NCI-H1694 (cell line): Measurements from ENCODE around the gene NEDD4L.

ENCODE experiments used
- DNase-seq: peaks from one replicate; lab custom pipeline; 2025; lab: John Stamatoyannopoulos, UW

The NEDD4L gene

DNA sequence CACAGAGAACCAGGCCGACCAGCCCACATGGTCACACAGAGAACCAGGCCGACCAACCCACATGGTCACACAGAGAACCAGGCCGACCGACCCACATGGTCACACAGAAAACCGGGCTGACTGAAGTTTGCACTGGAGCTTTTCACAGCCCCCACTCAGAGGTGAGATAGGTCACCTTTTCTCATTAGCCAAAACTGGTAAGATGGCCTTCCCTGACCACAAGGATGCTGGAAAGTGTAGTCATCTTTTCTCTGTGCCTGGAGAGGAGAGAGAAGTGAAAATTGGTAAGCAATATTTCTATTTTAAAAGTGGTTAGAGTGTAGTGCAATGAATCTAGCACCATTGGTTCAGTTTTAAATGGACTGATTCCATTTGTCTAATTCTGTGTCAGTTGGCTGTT lies 247.1 kb downstream of the NEDD4L start:
- no peak for DNase-seq

DNA sequence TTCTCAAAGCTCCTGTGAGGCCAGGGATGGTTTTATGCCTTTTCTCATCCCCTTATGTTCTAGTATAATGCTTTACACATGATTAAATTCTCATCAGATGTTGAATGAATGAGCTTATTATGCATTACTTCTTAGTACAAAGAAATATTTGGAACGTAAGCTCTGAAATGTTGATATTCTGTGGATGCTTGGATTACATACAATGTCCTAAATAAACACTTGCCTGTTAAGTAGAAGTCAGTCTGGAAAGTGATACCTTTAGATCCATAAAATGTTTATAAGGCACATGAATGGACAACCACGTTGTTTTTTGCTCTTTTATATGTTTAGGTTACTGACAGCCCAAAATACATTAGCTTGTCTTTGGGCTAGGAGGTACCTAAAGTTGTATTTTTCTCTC lies 248.6 kb downstream of the NEDD4L start:
- DNase-seq = no peak

DNA sequence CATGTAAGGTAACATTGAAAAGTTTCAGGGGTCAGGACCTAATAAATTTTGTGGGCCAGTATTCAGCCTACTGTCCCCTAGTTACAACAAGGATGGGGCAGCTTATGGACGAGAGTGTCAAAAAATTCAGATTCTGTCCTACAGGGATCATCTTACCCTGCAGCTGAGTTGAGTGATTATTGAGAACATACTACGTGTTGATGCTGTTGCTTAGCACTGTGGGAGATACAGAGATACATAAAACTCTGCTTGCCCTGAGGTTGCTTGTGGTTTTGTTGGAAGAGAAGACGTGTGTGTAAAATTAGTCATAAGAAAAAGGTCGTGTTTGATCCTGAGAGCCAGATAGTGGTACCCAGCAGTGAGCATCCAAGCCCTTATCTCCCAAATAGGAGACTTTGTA lies 253.2 kb downstream of the NEDD4L start:
- DNase-seq = no peak

DNA sequence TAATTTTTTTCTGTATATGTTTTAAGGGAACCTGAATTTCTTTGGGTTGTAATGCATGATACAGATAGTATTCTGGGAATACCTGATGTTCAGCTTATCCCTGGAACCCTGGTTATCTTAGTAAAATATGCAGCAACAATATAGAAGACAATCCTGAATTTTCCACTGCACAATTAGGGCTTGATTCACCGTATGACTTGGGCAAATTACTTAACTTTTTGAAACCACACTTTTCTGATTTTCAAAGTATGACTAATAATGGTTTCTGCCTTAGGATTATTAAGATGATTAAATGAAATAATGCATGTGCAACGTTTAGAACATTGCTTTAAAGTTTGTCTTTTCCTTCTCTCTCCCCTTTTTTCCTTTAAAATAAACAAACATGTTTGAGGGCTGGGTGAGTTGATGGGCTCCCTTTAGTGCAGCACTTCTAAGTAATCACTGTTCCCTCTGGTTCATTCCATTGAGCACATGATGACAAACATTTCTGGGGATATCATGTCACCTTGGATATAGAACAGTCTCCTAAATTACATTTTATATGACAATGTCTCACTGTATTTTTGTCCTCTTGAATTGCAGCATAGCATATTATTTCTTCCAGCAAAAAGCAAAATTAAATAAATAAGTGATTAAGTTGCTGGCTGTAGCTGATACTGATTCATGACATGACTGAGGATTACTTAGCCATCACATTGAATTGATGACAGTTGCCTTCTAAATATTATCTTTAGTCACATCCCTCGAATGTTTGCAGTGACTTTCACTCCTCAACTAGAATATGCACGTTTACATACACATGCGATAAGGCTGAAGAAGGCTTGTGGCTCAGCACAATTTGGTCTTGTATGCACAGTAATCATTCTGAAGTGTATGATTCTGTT lies 254.5 kb downstream of the NEDD4L start:
- no peak for DNase-seq

DNA sequence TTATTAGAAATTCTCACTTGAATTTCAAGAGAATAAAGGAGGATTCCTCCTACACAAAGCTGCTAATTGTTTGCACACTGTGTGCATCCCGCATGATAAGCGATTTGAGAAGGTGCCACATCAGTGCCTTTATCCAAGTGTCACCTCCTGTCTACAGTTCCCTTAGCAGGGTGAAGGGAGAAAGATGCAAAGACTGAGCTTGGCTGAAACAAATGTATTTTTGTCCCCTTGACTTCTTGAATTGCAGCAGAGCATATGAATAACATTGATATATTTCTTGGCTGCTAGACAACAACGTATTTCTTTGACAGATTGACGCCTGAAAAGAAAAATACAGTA lies 255.1 kb downstream of the NEDD4L start:
- DNase-seq = no peak

DNA sequence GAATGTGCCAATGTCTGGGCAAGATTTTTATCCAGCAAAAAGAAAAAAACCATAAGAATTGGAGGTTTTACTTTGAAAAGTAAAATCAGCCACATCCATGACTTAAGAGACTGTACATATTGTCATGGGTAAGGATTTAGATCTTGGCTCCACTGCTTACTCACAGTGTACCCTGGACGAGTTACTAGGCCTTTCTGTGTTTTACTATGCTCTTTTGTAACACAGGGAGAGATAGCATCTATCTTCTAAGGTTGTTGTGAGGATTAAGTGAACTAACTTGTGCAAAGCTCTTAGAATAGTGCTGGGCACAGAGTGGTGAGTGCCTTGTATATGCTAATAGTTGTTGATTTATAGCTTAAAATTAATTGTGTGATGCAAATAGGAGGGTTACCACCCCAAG lies 255.9 kb downstream of the NEDD4L start:
- no peak for DNase-seq

DNA sequence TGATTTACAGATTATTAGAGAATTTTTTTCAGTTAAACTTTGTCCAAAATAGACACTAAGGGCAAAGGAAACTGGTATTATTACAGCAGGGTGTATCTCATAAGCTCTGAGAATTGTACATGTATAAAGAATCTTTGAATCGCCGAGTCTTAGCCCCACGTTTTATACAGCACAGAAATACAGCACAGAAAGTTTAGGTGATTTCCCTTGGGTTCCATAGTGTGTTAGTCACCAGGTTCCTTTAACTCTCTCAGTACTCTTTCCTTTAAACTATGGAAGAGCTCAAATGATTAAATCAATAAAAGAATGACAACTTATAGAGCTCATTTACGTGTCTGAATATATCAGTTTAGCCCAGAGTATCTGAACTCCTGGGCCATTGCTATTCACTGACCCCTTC lies 256.8 kb downstream of the NEDD4L start:
- no peak for DNase-seq

DNA sequence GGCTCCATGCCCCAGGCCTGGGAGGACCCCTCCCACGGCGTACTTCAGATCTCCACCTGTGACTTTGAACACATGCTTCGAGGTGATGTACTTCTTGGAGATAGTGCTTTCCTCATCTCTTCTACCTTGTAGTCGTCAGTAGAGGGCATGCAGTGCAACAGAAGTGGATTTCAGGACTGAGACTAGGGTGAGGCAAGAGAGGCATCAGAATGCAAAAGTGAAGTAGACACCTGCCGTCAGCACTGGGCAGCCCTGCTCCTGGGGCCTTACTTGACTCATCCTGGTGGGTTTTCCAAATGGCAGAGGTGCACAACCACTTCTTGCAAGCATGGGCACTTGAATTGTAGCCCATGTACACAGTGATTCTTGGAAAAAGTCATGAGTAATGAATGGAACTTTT lies 258.8 kb downstream of the NEDD4L start:
- no peak for DNase-seq

DNA sequence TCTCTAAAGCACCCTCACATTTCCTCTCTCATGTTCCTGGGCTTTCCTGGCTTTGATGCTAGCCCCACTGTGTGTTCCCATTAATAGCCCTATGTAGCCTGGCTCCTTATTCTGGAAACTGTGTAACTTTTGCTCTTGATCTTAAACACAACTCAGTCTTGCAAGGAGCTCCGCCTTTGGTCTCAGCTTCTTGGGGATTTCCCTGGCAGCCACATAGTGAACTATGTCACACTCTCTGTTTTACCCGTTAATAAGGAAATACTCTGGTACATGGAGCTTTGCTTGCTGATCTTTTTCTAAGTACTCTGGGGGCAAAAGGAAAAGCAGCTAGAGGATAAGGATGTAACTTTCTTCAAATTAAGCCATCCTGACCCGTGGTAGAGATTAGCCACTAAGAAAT lies 259.3 kb downstream of the NEDD4L start:
- no peak for DNase-seq

DNA sequence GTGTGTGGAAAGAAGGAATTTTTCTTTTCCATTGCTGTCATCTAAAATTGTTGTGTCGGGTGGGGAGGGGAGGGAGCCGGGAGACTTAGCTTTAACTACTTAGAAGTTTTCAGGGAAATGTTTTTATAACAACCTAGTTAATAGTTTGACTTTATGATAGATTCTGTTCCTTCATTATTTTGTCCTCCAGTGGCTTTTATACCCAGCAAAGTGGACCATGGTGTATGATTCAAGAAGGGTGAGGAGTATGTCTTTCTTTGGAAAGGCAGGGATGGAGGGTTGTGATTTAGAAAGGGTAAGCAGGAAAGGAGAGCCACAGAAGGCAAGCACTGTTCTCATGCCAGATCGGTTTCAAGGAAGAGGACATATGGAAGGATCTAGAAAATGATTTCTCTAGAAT lies 261.8 kb downstream of the NEDD4L start:
- DNase-seq = no peak

DNA sequence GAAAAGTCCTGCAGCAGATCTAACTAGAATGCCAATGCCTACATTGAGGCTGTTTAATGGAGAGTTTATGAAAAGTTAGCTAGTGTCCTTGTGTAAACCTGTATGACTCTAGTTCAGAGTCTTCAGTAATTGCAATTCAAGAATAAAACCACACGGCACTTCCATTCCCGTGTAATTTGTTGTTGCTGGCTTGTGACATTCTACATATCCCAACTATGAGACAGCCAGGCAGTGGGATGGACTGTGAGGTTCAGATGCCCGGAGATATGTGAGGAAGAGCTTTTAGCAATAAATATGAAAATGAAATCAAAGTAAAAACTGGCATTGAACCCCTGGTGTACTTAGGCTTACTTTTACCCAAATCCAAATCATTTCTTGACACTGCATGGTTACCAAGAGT lies 263.4 kb downstream of the NEDD4L start:
- no peak for DNase-seq

DNA sequence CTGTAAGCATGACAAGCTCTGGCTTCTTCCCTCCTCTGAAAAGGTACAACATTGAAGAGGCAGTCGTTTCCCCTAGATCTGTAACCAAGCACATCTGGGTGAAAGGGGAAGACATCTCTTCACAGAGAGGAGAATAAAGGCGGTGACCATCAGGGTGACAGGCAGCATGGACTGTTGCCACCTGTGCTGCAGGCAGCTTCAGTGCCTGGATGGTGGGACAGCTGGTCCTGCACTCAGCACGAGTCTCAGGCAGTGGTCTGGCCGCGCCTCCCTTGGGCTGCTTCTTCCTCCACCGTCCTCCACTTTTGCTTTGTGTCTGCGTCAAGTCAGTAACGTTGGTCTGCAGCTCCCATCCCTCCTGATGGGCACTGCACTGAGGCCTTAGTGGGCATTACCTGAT lies 264.4 kb downstream of the NEDD4L start:
- DNase-seq = no peak

DNA sequence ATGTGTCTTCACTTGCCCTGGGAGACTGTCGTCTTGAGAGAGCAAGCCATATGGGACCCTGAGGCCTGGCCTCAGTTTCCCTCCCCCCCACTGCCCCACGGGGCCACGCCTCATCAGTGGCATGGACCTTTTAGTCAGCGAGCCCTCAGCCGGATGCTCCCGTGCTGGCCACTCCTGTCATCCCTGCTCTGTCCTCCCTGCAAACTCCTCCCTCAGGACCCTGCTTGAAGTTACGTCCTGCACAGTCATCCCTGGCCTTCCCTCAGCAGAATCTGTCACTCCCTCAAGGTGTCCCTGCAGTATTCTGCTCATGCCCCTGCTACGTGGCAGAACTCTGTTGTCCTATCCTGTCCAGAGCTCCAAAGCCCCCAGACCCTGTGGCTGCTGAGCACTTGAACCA lies 265.1 kb downstream of the NEDD4L start:
- DNase-seq = no peak

DNA sequence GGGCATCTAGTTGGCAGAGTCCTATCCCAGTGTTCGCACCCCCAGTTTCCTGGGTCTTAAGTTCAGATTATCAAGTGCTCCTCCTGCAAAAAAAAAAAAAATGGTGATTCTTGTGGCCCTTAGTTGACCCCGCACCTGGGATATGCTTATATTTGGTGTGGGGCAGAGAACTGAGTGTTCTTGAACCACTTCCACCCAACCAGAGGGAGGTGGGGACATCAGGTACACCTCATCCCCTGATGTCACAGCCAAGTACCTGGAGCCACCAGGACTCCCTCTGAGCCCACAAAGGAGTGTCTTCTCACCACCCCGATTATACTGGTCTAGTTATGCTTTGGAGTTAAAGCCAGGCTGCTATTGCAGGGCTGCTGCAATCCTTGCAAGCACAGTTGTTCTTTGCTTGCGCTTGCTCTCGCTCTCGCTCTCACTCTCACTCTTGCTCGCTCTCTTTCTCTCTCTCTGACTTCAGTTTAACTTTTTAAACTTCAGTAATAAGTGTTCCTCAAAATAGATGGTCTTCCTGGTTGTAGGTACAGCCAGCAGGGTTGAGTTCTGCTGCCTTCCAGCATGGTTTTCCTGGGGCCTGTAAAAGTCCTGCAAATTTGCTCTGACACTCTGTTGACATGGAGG lies 265.7 kb downstream of the NEDD4L start:
- no peak for DNase-seq

DNA sequence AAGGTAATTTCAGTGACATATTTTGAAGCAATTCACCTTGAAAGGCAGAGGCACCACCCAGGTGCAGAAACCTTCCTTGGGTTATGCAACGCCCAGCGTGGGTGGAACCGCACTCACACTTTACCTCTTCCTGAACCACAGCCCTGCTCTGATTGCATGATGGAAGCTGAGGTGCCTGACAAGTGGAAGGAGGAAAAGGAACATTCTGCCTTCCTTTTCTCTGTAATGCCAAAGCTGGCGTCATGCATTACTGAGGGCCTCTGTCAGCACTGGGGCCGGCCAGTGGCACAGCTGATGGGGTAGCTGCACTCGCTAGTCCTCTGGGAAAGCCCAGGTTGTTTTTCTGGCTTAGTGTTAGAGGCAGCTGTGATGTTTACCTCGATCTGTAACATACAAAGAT lies 266.5 kb downstream of the NEDD4L start:
- DNase-seq = no peak

DNA sequence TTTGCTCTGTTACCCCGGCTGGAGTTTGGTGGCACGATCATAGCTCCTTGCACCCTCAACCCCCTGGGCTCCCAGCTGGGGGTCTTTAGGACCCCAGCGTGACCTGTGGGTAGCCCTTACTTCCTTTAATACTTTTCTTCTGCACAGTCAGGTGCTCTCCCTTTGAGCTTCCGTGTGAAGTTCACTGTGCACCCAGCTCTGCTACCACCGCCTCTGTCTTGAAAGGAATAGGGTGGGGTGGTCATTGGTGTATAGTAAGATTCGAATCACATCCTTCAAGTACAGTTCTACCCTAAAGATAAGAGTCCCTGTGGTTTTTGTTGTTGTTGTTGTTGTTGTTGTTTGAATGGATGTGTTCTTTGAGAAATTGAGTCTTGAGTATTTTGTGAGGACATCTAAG lies 267.4 kb downstream of the NEDD4L start:
- DNase-seq = no peak

DNA sequence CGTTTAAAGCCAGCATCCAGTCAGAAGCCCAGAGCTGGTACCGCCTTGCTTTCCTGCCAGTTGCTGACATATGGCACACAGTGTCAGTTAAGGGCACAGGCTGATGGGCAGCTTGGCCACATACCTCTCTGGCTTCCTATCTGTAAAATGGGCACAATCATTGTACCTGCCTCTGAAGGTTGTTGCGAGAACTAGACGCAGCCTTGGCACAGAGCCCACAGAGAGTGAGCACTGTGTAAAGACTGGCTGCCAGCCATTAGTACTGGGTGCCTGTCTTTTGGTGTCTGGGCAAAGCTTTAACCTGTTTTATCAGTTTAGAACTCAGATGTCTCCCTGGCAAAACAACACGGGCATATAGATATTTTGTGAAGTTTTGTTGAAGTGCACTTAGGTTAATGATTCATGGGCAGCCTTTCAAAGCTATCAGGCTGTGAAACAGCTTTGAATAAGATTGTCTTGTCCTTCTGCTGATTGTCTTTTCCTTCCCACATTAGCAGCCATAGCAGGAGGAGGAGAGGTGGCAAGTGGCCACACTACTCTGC lies 269.5 kb downstream of the NEDD4L start:
- DNase-seq = peak; percentile 3

DNA sequence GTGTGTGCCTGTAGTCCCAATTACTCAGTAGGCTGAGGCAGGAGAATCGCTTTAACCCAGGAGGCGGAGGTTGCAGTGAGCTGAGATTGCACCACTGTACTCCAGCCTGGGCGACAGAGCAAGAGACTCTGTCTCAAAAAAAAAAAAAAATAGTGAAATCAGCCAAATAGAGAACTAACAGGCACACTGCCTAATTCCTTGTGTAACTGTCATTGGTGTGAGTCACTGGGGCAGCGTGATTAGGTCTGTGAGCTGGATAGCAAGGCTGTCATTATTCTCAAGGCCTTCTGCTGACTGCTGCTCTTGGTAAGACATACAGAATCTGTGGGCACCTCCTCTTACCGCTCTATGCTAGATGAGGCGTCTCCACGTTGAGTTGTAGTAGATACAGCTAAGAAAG lies 270.3 kb downstream of the NEDD4L start:
- DNase-seq = peak; percentile 25

DNA sequence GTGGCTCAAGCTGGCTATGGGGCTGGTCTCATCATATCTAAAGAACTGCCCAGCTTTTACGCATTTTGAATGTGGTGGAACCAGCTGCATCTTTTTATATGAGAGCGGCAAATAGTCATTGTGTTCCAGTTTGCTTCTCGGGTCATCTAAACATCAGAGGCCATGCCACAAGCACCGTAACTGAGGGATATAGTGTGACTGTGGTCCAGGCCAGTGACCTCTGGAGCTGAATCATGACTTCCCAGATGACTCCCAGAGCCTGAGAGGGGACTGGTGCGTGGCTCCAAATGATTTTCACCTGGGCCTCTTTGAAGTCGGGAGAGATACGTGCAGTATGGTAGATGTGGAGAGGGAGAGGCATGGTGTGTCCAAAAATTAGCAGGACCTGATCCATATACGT lies 271.0 kb downstream of the NEDD4L start:
- no peak for DNase-seq

DNA sequence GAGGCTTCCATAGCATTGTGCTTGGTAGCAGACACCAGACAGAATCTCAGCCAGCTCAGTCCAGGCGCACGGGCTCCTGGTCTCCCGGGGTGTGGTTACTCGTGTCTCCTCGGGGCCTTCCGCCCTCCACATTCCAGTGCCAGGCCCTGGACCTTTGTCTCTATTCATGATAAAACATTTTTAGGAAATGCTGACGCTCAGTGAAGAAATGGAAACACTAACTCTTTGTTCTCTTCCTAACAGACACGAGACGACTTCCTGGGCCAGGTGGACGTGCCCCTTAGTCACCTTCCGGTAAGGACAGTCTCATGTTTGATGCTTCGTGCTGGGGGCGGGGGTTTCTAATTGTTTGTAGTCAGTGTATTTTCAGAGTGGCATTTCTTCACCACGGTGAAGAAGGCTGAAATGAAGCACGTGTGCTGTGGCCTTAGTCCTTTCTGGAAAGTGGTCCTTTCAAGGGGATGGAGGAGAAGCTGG lies 271.8 kb downstream of the NEDD4L start:
- no peak for DNase-seq

DNA sequence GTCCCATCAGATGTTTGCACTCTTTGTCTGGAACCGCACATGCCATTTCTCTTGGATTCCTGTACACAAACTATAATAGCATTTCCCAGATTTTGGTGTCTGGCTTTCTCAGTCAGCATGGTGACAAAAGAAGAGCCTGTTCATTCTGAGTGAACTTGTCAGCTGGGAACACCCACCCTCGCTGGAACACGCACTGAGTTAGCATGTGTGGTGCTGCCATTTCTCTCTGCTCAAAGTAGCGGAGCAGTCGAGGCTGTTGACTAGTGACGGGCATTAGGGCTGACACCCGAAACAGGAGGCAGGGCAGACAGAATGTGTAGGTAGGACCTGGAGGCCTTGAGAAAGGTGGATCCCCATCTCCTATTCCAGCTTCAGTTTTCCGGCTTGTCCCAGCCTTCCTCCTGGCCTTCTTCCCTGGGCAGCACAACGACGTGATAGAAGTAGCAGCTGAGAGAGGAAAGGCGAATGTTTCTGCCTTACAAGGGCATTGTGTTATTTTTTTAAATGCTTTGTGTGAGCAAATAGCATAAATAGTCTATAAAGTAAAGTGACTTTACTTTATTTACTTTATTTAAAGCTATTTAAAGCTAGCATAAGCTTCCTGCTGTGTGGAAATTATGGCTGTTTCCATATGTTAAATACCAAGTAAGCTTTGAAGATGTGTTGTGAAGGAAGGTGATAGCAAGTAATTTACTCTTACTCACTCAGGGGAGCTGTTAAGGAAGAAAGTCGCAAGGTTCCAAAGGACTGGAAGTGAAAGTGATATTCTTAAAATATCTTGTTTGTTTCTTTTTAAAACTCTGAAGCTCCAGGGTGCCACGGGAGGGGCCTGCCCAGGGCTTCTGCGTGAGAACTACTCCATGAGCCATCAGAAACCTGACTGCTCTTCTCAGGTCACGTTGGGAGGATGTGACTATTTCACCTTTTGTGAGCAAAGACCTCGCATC lies 272.6 kb downstream of the NEDD4L start:
- DNase-seq = no peak

DNA sequence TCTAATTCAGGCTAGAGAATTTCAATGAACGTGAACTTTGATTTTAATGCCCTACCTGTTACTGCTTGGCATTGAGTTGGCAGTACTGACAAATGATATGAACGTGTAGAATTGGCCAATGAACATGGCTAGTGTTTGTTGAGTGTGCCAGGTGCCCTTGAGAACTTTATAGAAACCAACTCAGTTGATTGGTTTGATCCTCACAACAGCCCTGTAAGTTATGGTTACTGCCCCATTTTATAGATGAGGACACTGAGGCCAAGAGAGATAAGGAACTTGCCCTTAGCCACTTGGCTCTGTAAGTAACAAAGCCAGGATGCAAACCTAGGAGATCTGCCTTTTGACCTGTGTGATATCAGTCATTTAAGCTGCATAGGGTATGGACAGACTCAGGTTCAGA lies 275.7 kb downstream of the NEDD4L start:
- DNase-seq = no peak
